HG03342 (cell line): ENCODE results near the gene CAPZB.
A peak's percentile ranks its signal among the peaks of the same experiment; 100 is the strongest.
"Not testable (repeated sequence)": the region's sequence is repeated elsewhere in the genome, so short reads cannot be mapped to it uniquely, and the experiment has no call there.

Source experiments
- ATAC-seq: cut with Tn5 transposase; IDR thresholded peaks from one replicate; pipeline ENCODE4 v1.9.1; 2021; ENCODE audit warnings: mild to moderate bottlenecking, moderate library complexity; ENCODE audit not compliant: unreplicated experiment

Gene CAPZB

GRCh38 chr1:19485362-19486187 is at the start of gene CAPZB:
CAPZB (minus strand) TSS chr1:19485539; CDS start chr1:19485438, 101 bp downstream.
- peak; percentile 76 for ATAC-seq

- no peak for ATAC-seq
These were observed 48.9 kb upstream of the CAPZB start for GRCh38 chr1:19534281-19534680.

GRCh38 chr1:19533626-19534025 is 48.3 kb upstream of the CAPZB start:
- no peak for ATAC-seq

- ATAC-seq, result no peak
These were observed 47.2 kb upstream of the CAPZB start for GRCh38 chr1:19532519-19532918.

GRCh38 chr1:19529664-19530063 is 44.3 kb upstream of the CAPZB start:
- no peak for ATAC-seq

GRCh38 chr1:19528438-19528837 is 43.1 kb upstream of the CAPZB start:
- ATAC-seq, result no peak

- no peak for ATAC-seq
These were observed 40.5 kb upstream of the CAPZB start for GRCh38 chr1:19525607-19526545.

GRCh38 chr1:19524791-19525190 is 39.5 kb upstream of the CAPZB start:
- ATAC-seq, result no peak

GRCh38 chr1:19522570-19522969 is 37.2 kb upstream of the CAPZB start:
- not testable (repeated sequence) for ATAC-seq

- no peak for ATAC-seq
These were observed 36.1 kb upstream of the CAPZB start for GRCh38 chr1:19521411-19521810.

GRCh38 chr1:19517017-19517416 is 31.7 kb upstream of the CAPZB start:
- no peak for ATAC-seq

GRCh38 chr1:19515201-19515600 is 29.9 kb upstream of the CAPZB start:
- no peak for ATAC-seq

- ATAC-seq, result no peak
These were observed 29.1 kb upstream of the CAPZB start for GRCh38 chr1:19514391-19514831.

GRCh38 chr1:19512545-19512944 is 27.2 kb upstream of the CAPZB start:
- no peak for ATAC-seq

GRCh38 chr1:19511116-19511515 is 25.8 kb upstream of the CAPZB start:
- ATAC-seq, result no peak

GRCh38 chr1:19509647-19510046 is 24.3 kb upstream of the CAPZB start:
- not testable (repeated sequence) for ATAC-seq

- ATAC-seq, result no peak
These were observed 22.2 kb upstream of the CAPZB start for GRCh38 chr1:19507516-19507915.

- ATAC-seq, result no peak
These were observed 20.5 kb upstream of the CAPZB start for GRCh38 chr1:19505693-19506457.

- no peak for ATAC-seq
These were observed 19.7 kb upstream of the CAPZB start for GRCh38 chr1:19504796-19505692.

- ATAC-seq, result not testable (repeated sequence)
These were observed 16.9 kb upstream of the CAPZB start for GRCh38 chr1:19502284-19502683.
